ENCODE data around the gene ISCU. TPM values are rescaled to one million over a fixed set of nuclear protein-coding genes. Genes with fewer than 3 reads are reported as not detected.

ISCU gene
- total and polyA plus RNA-seq, 2 of the 8 experiments (the other 6 are each of a cell fraction or from before 2014, with no cell fraction given), result 72.1 to 78.1 TPM

GRCh38 chr12:108515916-108516315 is 46.5 kb upstream of the ISCU start:
- Histone ChIP-seq H4K5ac (ENCODE audit: insufficient read length, low read depth, low read length) (no peak overlapping the region), H3K79me2 (ENCODE audit: control insufficient read depth in 1 of 2, insufficient read depth in 2 of 2, low read length in 2 of 2) (peaks cover 0 to 6% of the 10 kb centered on the region in 2 experiments; a peak in 1 of 4 replicates), H3K79me1 (ENCODE audit: low read depth, low read length) (peaks cover 4% of the 10 kb centered on the region; the same call in 1 of the 2 replicates), H2BK5ac (ENCODE audit: low read depth, low read length) (no peak overlapping the region), H3K18ac (ENCODE audit: extremely low read depth, low read length) (no peak overlapping the region), H3K23ac (ENCODE audit: insufficient read length) (no peak overlapping the region), H3K4me1 (replicated peaks in 1 of 4; ENCODE audit: control insufficient read depth in 3 of 4, insufficient read depth in 4 of 4, low read length in 3 of 4) (peaks cover 0 to 8% (median 3%) of the 10 kb centered on the region in 4 experiments; a peak in 6 of 7 replicates), H2BK15ac (ENCODE audit: low read length) (no peak overlapping the region), H2AFZ (ENCODE audit: low read length) (no peak overlapping the region), H3K9ac (replicated peaks in 1 of 4; ENCODE audit: extremely low read depth in 1 of 4, low read depth in 3 of 4, low read length in 3 of 4) (peak overlapping the region in 3 of 4 experiments; percentile 26 to 68 (median 62); a peak in 6 of 7 replicates), H3K27me3 (replicated peaks in 1 of 4; ENCODE audit: control insufficient read depth in 3 of 4, extremely low read depth in 1 of 4, insufficient read depth in 3 of 4, low read length in 3 of 4) (no peaks in the 10 kb centered on the region), H3K4ac (replicated peaks; ENCODE audit: insufficient read length, low read depth, low read length) (no peak overlapping the region), H2BK12ac (ENCODE audit: low read depth, low read length) (no peak overlapping the region), H4K20me1 (replicated peaks in 1 of 2; ENCODE audit: control insufficient read depth in 1 of 2, insufficient read depth in 2 of 2, low read length in 2 of 2) (peaks cover 5 to 9% of the 10 kb centered on the region in 2 experiments), H3K27ac (ENCODE audit: low read depth, low read length) (no peak overlapping the region), H2AK5ac (ENCODE audit: low read depth, low read length) (no peak overlapping the region), H3K56ac (replicated peaks; ENCODE audit: insufficient read length, low read depth, low read length) (no peak overlapping the region), H4K8ac (ENCODE audit: extremely low read depth, insufficient read depth, low read length) (no peak overlapping the region; the same call in 1 of the 2 replicates), H3K14ac (ENCODE audit: insufficient read length) (no peak overlapping the region), H3K23me2 (ENCODE audit: low read depth, low read length) (peaks cover 5% of the 10 kb centered on the region; the same call in 1 of the 2 replicates), H3K4me3 (ENCODE audit: extremely low read depth in 1 of 4, insufficient read depth in 2 of 4, low read depth in 3 of 4, low read length in 4 of 4) (peak overlapping the region; percentile 52 to 87 (median 62)), H4K91ac (replicated peaks; ENCODE audit: insufficient read length, low read length) (no peak overlapping the region), H2BK20ac (ENCODE audit: low read length) (no peak overlapping the region), H3K4me2 (ENCODE audit: insufficient read depth in 1 of 2, low read depth in 2 of 2, low read length in 2 of 2) (peak overlapping the region; percentile 92 to 93), H3K36me3 (ENCODE audit: control insufficient read depth in 2 of 4, insufficient read depth in 4 of 4, low read length in 3 of 4) (peaks cover 10 to 28% (median 22%) of the 10 kb centered on the region in 4 experiments), H3K9me3 (ENCODE audit: insufficient read depth in 2 of 2, low read depth in 1 of 2, low read length in 1 of 2) (no peaks in the 10 kb centered on the region), H2BK120ac (replicated peaks; ENCODE audit: low read depth, low read length) (no peak overlapping the region)
- DNase-seq (ENCODE audit: low read depth in 1 of 2, low spot score in 2 of 2), result no peak
- ChIA-PET CTCF (ENCODE audit: partially characterized antibody) (interaction anchor here (1.1 to 2.9 kb wide), 5 partner anchors 10 to 525 kb away, joined by 3 to 7 read pairs (median 3); no protein-coding TSS in a partner anchor), POLR2A (ENCODE audit: partially characterized antibody) (interaction anchor here (0.9 to 1.9 kb wide), 4 partner anchors 10 to 45 kb away, joined by 3 to 8 read pairs (median 4); partner anchors contain the start of gene SART3)
- TF ChIP-seq RBBP5 (IDR thresholded peaks at IDR 0.05; ENCODE audit: borderline replicate concordance, low read depth, low read length) (no peak), SP1 (IDR thresholded peaks at IDR 0.05; ENCODE audit: low read depth, low read length) (no peak), MAFK (IDR thresholded peaks at IDR 0.05; ENCODE audit: low read depth, low read length) (no peak), POLR2AphosphoS5 (IDR thresholded peaks at IDR 0.05; ENCODE audit: low read depth, low read length) (peak; percentile 17; the same call in 1 of the 2 replicates)
- no peak for FAIRE-seq
- 75% methylated on average over 5 of the region's 5 CpGs; no CpG with 5 or more reads in 1 of the 2 experiments for WGBS, 2 experiments (ENCODE audit: extremely low coverage in 1 of 2, insufficient coverage in 1 of 2, insufficient read length in 1 of 2, insufficient replicate concordance in 2 of 2, low coverage in 1 of 2, low lambda C conversion rate in 2 of 2, missing lambda C conversion rate in 1 of 2)

Data from H1 (cell line).